Keratinocyte (primary cell): ENCODE measurements around the gene FOXN1. TPM values are rescaled to one million over a fixed set of nuclear protein-coding genes. Genes with fewer than 3 reads are reported as not detected.

ENCODE experiments used
- DNase-seq: peaks from one replicate; pipeline ENCODE4 v3.0.0-alpha.2; 2011; ENCODE audit warnings: low read depth, missing footprints, low spot score
- FAIRE-seq: peaks from 2 replicates; lab custom pipeline; 2011; peaks lifted over from hg19 to GRCh38; lab: Jason Lieb, UNC
- H2AFZ ChIP-seq: 2 replicates; pipeline ENCODE4 v1.6.0; 2012; ENCODE audit warnings: low read length, control low read depth, inconsistent platforms; ENCODE audit not compliant: control insufficient read depth
- H3K27ac ChIP-seq: 2 replicates; pipeline ENCODE4 v1.5.1; 2011; ENCODE audit warnings: low read length; ENCODE audit not compliant: control insufficient read depth, insufficient read depth
- H3K27me3 ChIP-seq: 3 replicates; pipeline ENCODE4 v1.6.0; 2011; ENCODE audit warnings: low read length; ENCODE audit not compliant: control insufficient read depth, insufficient read depth; ENCODE audit errors: extremely low read depth
- H3K36me3 ChIP-seq, 2 experiments: 2 replicates in 1 of 2; 3 replicates in 1 of 2; pipeline ENCODE4 v1.5.1; 2011; ENCODE audit warnings: low read length in 2 of 2, mild to moderate bottlenecking in 1 of 2; ENCODE audit not compliant: control insufficient read depth in 2 of 2, insufficient read depth in 2 of 2; ENCODE audit errors: extremely low read depth in 1 of 2
- H3K4me1 ChIP-seq: 3 replicates; pipeline ENCODE4 v1.5.1; 2011; ENCODE audit warnings: low read length; ENCODE audit not compliant: control insufficient read depth, insufficient read depth; ENCODE audit errors: extremely low read depth
- H3K4me2 ChIP-seq: 3 replicates; pipeline ENCODE4 v1.6.0; 2011; ENCODE audit warnings: low read depth, low read length; ENCODE audit not compliant: control insufficient read depth, insufficient read depth; ENCODE audit errors: extremely low read depth
- H3K4me3 ChIP-seq, 3 experiments: fragments of 200-600 bp in 1 of 3; sonication (generic) in 1 of 3; 2 replicates in 2 of 3; 3 replicates in 1 of 3; pipeline ENCODE4 v1.5.1; 2011 to 2016; ENCODE audit warnings: low read length in 3 of 3, mild to moderate bottlenecking in 3 of 3, control low read depth in 2 of 3, inconsistent platforms in 1 of 3, low read depth in 1 of 3, mixed read lengths in 1 of 3, mixed run types in 1 of 3, moderate library complexity in 1 of 3; ENCODE audit not compliant: control insufficient read depth in 2 of 3, insufficient read depth in 2 of 3; ENCODE audit errors: extremely low read depth in 1 of 3
- H3K79me2 ChIP-seq: 2 replicates; pipeline ENCODE4 v1.6.0; 2012; ENCODE audit warnings: low read length; ENCODE audit not compliant: control insufficient read depth, insufficient read depth
- H3K9ac ChIP-seq: 3 replicates; pipeline ENCODE4 v1.6.0; 2011; ENCODE audit warnings: low read length; ENCODE audit not compliant: control insufficient read depth, insufficient read depth; ENCODE audit errors: extremely low read depth
- H3K9me1 ChIP-seq: 3 replicates; pipeline ENCODE4 v1.6.0; 2011; ENCODE audit warnings: low read length; ENCODE audit not compliant: control insufficient read depth, insufficient read depth; ENCODE audit errors: extremely low read depth
- H3K9me3 ChIP-seq: 2 replicates; pipeline ENCODE4 v1.5.1; 2012; ENCODE audit warnings: low read depth, low read length; ENCODE audit not compliant: control insufficient read depth
- H4K20me1 ChIP-seq: 3 replicates; pipeline ENCODE4 v1.6.0; 2011; ENCODE audit warnings: low read length; ENCODE audit not compliant: control insufficient read depth, insufficient read depth; ENCODE audit errors: extremely low read depth
- CTCF ChIP-seq, 3 experiments: IDR thresholded peaks in 1 of 3; conservative IDR thresholded peaks in 1 of 3; optimal IDR thresholded peaks in 1 of 3; 2 replicates in 2 of 3; 3 replicates in 1 of 3; pipeline versions ENCODE3 to v1.5.1; 2011; ENCODE audit warnings: low read length in 3 of 3, mild to moderate bottlenecking in 3 of 3, moderate library complexity in 2 of 3, control low read depth in 1 of 3, inconsistent platforms in 1 of 3; ENCODE audit not compliant: insufficient read depth in 2 of 3; ENCODE audit errors: extremely low read depth in 1 of 3
- EZH2 ChIP-seq: IDR thresholded peaks from one replicate; pipeline ENCODE4 v1.6.1; 2012; ENCODE audit warnings: inconsistent platforms, mild to moderate bottlenecking, low read length, moderate library complexity
- dilution Hi-C: fragments of 300-500 bp; cut with MboI; formaldehyde crosslinking; loops from one replicate; pipeline ENCODE4 v1.7.0; 2020; ENCODE audit warnings: low sequenced_read_pairs; ENCODE audit not compliant: extremely low pct_ligation_motif_present
- polyA plus RNA-seq, 5 experiments: library from polyadenylated mRNA; depleted of rRNA in 3 of 5; stranded (reverse) in 3 of 5; stranded (forward) in 1 of 5; unstranded in 1 of 5; fragments of >200 nt; gene quantifications; 1 replicate in 1 of 5; 2 replicates in 3 of 5; 3 replicates in 1 of 5; pipeline versions ENCODE4 v1.2.1 to v1.2.3, GENCODE V29; 2011 to 2012; ENCODE audit warnings: missing spikeins in 2 of 5, low read depth in 1 of 5, low replicate concordance in 1 of 5

Gene FOXN1
- polyA plus RNA-seq, 1 donor (not counting 4 experiments of a cell fraction or from before 2014, with no cell fraction given) = 0.29 TPM

GRCh38 chr17:28480278-28480677 is 25.9 kb upstream of the FOXN1 start:
- FAIRE-seq = no peak
- H3K27me3 ChIP-seq = peaks cover 23% of the 10 kb centered on the region
- no peaks in the 10 kb centered on the region for H3K9me3 ChIP-seq
- dilution Hi-C loops = no loop called here
- no peak overlapping the region for H3K4me3 ChIP-seq
- H3K4me2 ChIP-seq = no peak overlapping the region
- H3K9me1 ChIP-seq = no peaks in the 10 kb centered on the region
- H4K20me1 ChIP-seq = no peaks in the 10 kb centered on the region
- TF ChIP-seq CTCF (optimal IDR thresholded peaks at IDR 0.05 in 1 of 3, IDR thresholded peaks at IDR 0.05 in 1 of 3, conservative IDR thresholded peaks at IDR 0.05 in 1 of 3; ENCODE audit: extremely low read depth in 1 of 3, insufficient read depth in 2 of 3, low read length in 3 of 3) (no peak), EZH2 (no peak)
- H3K9ac ChIP-seq = no peak overlapping the region
- H3K79me2 ChIP-seq = no peaks in the 10 kb centered on the region
- no peaks in the 10 kb centered on the region for H3K4me1 ChIP-seq
- no peaks in the 10 kb centered on the region for H3K36me3 ChIP-seq
- no peak overlapping the region for H2AFZ ChIP-seq
- H3K27ac ChIP-seq = no peak overlapping the region
- no peak for DNase-seq

- no peaks in the 10 kb centered on the region for H3K9me3 ChIP-seq
- no peaks in the 10 kb centered on the region for H4K20me1 ChIP-seq
- FAIRE-seq (no peak), DNase-seq (no peak)
- no peak overlapping the region for H2AFZ ChIP-seq
- H3K4me1 ChIP-seq = no peaks in the 10 kb centered on the region
- no peaks in the 10 kb centered on the region for H3K36me3 ChIP-seq
- H3K9ac ChIP-seq = no peak overlapping the region
- TF ChIP-seq CTCF (optimal IDR thresholded peaks at IDR 0.05 in 1 of 3, IDR thresholded peaks at IDR 0.05 in 1 of 3, conservative IDR thresholded peaks at IDR 0.05 in 1 of 3; ENCODE audit: extremely low read depth in 1 of 3, insufficient read depth in 2 of 3, low read length in 3 of 3) (no peak), EZH2 (no peak)
- dilution Hi-C loops = no loop called here
- peaks cover 23% of the 10 kb centered on the region for H3K27me3 ChIP-seq
- no peaks in the 10 kb centered on the region for H3K79me2 ChIP-seq
- H3K4me2 ChIP-seq = no peak overlapping the region
- no peaks in the 10 kb centered on the region for H3K9me1 ChIP-seq
- no peak overlapping the region for H3K4me3 ChIP-seq
- no peak overlapping the region for H3K27ac ChIP-seq
Observed at GRCh38 chr17:28480799-28481571, 25.2 kb upstream of the FOXN1 start.
